HG03469 (cell line): Measurements from ENCODE around the gene HMGB2.

ENCODE experiments used
- ATAC-seq: cut with Tn5 transposase; IDR thresholded peaks from one replicate; pipeline ENCODE4 v1.9.1; 2021; ENCODE audit warnings: mild to moderate bottlenecking, moderate library complexity, moderate number of reproducible peaks; ENCODE audit not compliant: unreplicated experiment

The HMGB2 gene

GRCh38 chr4:173334891-173335752 lies 964 bp upstream of the HMGB2 start:
- ATAC-seq = peak; percentile 26

DNA sequence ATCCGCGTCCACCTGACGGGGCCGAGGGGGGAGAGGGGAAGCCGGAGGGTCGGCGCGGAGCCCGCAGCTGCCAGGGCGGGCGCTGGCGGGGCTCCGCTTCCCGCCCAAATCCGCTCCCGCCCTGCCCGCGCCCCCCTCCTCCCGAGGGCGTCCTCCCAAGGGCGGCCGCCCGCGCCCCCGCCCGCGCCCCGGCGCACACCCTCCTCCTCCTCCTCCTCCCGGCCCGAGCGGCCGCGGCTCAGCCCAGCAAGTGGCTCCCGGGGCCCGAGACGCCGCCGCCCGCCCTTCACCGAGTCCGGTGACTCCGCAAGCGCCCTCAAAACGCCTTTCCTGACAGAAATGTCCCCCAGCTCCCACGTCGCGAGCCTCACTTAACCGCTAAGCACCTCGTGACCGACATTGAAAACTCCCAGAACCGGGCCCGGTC lies 487 bp downstream of the HMGB2 start:
- ATAC-seq = no peak

- ATAC-seq = no peak
Measured at GRCh38 chr4:173332963-173333657, 1.0 kb downstream of the HMGB2 start.

- ATAC-seq = no peak
Measured at GRCh38 chr4:173332021-173332487, 2.1 kb downstream of the HMGB2 start.

DNA sequence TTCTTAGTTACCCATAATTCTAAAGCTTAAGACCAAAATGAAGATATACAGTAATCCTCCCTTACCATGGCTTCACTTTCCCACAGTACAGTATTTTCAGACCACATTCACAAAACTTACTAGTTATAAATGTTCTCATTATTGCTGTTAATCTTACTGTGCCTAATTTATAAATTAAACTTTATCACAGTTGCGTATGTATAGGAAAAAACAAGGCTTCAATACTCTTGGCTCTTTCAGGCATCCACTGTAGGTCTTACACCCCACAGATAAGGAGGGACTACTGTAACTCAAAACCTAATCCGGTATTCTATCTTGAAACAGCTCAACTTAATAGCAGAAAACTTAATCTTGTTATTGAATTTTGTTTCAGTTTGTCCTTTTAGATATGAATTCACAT lies 3.6 kb downstream of the HMGB2 start:
- ATAC-seq = no peak

- no peak for ATAC-seq
Measured at GRCh38 chr4:173328236-173328901, 5.8 kb downstream of the HMGB2 start.

- ATAC-seq = no peak
Measured at GRCh38 chr4:173325007-173325736, 9.0 kb downstream of the HMGB2 start.

DNA sequence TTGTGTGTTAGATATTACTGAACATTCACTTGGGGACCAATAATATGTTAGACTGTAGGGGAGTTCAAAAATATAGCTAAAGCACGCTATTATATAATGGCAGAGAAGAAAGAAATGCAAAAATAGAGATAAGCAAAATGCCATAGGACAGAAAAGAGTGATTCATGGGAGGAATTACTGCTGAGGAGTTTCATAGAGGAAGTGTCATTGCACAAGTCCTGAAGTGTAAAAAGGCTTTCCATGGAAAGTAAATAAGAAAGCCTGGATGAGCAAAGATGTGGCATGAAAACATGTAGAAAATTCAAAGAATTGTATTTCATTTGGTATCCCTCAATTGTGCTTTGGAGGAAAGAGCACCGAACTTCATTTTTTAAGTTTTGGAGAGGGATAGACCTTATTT lies 14.5 kb downstream of the HMGB2 start:
- no peak for ATAC-seq

DNA sequence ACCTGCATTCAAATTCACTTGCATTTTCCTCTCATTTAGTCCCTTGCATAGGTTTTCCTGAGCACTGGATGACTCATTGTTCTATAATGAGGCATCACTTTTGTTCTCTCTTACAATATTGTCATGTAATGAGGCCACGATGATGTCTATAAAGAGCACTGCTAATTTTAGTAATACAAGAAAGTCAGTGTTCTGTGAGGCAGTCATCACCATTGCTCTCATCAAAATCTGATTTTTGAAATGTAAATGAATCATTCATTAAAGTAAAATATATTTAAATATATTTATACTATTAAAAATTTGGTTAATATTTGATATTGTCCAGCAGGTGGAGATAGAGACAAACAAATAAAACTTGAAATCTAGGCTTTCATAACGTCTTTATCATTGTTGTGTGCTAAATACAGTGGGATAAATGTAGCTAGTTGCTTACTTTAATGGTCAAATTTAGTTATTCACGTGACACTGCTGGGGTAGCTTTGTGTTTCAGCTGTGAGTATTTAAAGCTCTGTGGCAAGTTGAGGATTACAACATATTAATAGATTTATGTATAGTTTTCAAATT lies 15.4 kb downstream of the HMGB2 start:
- ATAC-seq = peak; percentile 45

DNA sequence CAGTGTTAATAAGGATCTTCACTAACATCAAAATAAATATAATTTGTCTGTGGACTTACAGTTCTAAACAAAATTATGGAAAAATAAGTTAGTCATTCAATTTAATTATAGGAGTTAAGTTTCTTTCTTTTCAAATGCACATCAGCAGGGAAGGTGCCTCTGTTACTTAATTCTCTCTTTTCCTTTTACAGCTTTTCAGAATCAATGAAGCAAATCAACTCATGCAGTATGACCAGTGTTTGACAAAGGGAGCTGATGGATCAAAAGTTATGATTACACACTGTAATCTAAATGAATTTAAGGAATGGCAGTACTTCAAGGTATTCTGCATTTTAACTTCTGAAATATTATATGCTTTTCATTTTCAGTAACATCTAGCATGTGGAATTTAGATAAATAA lies 15.9 kb downstream of the HMGB2 start:
- ATAC-seq = no peak

DNA sequence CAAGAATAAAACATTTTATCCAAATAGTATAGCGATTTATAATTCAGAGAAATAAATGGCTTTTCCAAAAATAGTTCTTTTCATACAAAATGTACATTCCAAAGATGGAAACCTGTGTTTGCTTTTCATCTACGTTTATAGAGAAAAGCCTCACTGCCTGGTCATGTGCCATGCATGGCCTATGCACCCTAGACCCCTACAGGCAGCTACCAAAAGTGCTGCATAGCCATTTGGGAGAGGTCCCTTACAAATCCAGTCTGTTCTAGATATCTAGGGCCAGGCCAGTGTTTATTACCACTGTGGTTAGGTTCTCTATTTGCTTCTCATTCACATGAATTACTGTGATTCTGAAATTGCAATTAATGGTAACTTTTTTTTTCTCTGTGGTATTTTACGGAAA lies 17.2 kb downstream of the HMGB2 start:
- no peak for ATAC-seq

DNA sequence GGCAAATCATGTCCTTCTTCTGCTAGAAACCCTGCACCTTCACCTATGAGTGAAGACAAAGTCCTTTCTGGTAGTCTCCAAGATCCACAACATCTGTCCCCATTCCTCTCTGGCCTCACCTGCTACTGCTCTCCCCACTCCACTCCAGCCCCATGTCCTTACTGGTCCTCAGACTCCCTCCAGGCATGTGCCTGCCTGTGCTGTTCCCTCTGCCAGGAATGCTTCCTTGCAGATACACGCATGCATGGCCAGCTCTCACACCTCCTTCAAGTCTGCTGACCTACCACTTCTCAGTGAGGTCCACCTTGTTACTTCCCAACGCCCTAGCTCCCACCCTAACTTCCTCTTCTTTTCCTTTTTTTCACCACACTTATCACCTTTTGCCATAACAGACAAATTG lies 18.1 kb downstream of the HMGB2 start:
- ATAC-seq = no peak

DNA sequence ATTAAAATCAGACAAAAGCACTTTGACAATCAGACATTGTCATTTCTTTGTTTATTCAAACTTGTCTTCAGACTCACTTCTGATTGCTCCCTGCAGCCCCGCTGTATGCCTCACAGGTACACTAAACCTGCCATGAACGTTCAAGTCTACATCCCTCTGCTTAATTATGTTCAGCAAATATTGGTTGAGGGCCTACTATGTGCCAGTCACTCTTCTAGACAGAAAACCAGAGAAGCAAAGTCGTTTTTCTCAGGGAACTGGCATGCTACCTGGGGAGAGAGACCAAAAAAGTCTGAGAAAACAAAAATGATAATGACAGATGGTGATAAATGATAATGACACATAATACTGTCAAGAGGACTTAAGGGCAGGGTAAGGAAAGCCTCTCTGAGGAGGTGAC lies 19.4 kb downstream of the HMGB2 start:
- no peak for ATAC-seq

GRCh38 chr4:173311368-173311767 lies 22.8 kb downstream of the HMGB2 start:
- no peak for ATAC-seq

DNA sequence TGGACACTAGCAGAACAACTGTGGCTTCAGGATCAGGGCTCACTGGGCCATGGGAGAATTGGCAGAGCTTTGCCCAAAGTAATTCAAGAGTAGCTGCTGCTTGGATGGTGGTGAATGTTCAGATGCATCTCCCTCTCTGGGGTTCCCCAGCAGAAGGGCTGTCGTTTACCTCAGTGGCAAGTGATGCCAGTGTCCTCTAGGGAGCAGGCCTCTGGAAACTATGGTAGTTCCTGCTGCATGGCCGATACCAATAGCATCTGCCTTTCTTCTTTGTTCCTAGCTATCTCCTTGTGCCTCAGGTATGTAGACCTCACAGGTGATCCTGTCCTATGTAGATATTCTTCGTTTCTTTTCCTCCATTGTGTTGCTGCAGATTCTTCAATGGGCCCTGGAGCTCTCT lies 26.4 kb downstream of the HMGB2 start:
- ATAC-seq = no peak

GRCh38 chr4:173301518-173302201 lies 32.5 kb downstream of the HMGB2 start:
- no peak for ATAC-seq

- no peak for ATAC-seq
Measured at GRCh38 chr4:173294444-173294843, 39.7 kb downstream of the HMGB2 start.

DNA sequence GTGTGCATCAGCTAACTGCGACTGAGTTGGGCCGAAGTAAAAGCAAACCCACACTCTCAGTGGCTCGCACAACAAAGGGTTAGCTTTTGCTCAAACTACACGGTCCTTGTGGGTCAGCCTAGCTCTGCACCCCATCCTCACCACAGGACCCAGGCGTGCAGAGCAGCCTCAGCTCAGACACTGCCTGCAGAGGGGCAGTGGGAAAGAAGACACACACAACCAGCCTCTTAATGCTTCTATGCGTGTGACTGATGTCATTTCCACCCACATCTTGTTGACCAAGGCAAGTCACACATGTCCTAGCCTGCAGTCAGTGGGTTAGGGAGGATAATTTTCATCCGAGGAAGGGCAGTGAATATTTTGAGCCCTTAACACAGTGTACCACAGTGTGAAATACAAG lies 40.5 kb downstream of the HMGB2 start:
- ATAC-seq = no peak

GRCh38 chr4:173291899-173292298 lies 42.3 kb downstream of the HMGB2 start:
- no peak for ATAC-seq

DNA sequence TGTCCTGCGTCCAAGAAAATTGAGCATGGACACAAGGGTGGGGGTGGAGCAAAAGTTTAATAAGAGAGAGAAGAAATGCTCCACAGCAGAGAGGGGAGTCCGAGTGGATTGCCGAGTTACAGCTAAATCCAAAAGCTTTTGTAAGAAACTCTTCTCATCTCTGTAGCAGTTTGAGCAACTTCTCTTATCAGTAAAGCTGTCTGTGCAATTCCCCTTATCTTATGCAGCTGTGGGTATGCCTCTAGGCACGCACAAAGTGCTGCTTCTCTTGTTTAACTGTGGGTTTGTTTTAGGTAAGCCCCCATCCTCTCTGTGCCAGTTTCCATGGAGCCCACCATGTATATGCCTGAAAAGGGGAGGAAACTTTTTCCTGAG lies 44.8 kb downstream of the HMGB2 start:
- ATAC-seq = no peak
